Fibroblast of lung (primary cell): ENCODE results near the gene JPT1.
"Not testable (repeated sequence)": the region's sequence is repeated elsewhere in the genome, so short reads cannot be mapped to it uniquely, and the experiment has no call there.

ENCODE experiments used
- EZH2 ChIP-seq: IDR thresholded peaks from 2 replicates; pipeline ENCODE4 v1.5.1; 2012; ENCODE audit warnings: low read length, control low read depth, mild to moderate bottlenecking; ENCODE audit errors: missing control alignments
- TF ChIP-seq, protein P1 (sequence below), 2 donors: IDR thresholded peaks in 1 of 2; conservative IDR thresholded peaks in 1 of 2; 1 replicate in 1 of 2; 2 replicates in 1 of 2; pipeline ENCODE4 v1.5.1; 2011 to 2012; ENCODE audit warnings: low read length in 2 of 2, control low read depth in 1 of 2, inconsistent platforms in 1 of 2, low read depth in 1 of 2, mild to moderate bottlenecking in 1 of 2

GRCh38 chr17:75137762-75138161 lies 16.6 kb downstream of the JPT1 start:
- TF ChIP-seq, protein P1, sequence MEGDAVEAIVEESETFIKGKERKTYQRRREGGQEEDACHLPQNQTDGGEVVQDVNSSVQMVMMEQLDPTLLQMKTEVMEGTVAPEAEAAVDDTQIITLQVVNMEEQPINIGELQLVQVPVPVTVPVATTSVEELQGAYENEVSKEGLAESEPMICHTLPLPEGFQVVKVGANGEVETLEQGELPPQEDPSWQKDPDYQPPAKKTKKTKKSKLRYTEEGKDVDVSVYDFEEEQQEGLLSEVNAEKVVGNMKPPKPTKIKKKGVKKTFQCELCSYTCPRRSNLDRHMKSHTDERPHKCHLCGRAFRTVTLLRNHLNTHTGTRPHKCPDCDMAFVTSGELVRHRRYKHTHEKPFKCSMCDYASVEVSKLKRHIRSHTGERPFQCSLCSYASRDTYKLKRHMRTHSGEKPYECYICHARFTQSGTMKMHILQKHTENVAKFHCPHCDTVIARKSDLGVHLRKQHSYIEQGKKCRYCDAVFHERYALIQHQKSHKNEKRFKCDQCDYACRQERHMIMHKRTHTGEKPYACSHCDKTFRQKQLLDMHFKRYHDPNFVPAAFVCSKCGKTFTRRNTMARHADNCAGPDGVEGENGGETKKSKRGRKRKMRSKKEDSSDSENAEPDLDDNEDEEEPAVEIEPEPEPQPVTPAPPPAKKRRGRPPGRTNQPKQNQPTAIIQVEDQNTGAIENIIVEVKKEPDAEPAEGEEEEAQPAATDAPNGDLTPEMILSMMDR (conservative IDR thresholded peaks at IDR 0.05 in 1 of 2, IDR thresholded peaks at IDR 0.05 in 1 of 2; ENCODE audit: low read depth in 1 of 2, low read length in 2 of 2), result not testable (repeated sequence)
- TF ChIP-seq EZH2, result not testable (repeated sequence)
